Activated CD8-positive, alpha-beta T cell treated with anti-CD3 and anti-CD28 coated beads for 36 hours (primary cell): ENCODE data around the gene FRMD5. TPM values are rescaled to one million over a fixed set of nuclear protein-coding genes. Genes with fewer than 3 reads are reported as not detected.

Source experiments
- ATAC-seq: fragments of 200-7000 bp; cut with Tn5 transposase; one replicate; pipeline ENCODE4 v1.10.0; 2021; ENCODE audit warnings: mild to moderate bottlenecking, moderate library complexity
- CTCF ChIA-PET: fragments of 350-600 bp; sonication (Branson Sonifier 250); formaldehyde crosslinking; loops from one replicate; lab custom pipeline; 2021; ENCODE audit warnings: antibody characterized with exemption; lab: Charles Lee
- POLR2A ChIA-PET: fragments of 350-600 bp; sonication (Branson Sonifier 250); formaldehyde crosslinking; loops from one replicate; lab custom pipeline; 2021; ENCODE audit warnings: antibody characterized with exemption; lab: Charles Lee
- DNase-seq: peaks from one replicate; pipeline ENCODE4 v3.0.0-alpha.2; 2020
- H3K27ac Mint-ChIP-seq: one replicate; pipeline ENCODE4 v1.8.0; 2021; ENCODE audit warnings: mild to moderate bottlenecking, mixed read lengths
- H3K27me3 Mint-ChIP-seq: one replicate; pipeline ENCODE4 v1.8.0; 2021; ENCODE audit warnings: mixed read lengths
- H3K36me3 Mint-ChIP-seq: one replicate; pipeline ENCODE4 v1.8.0; 2021; ENCODE audit warnings: low read depth, mixed read lengths
- H3K4me1 Mint-ChIP-seq: one replicate; pipeline ENCODE4 v1.8.0; 2021; ENCODE audit warnings: low read depth, mixed read lengths
- H3K4me3 Mint-ChIP-seq: one replicate; pipeline ENCODE4 v1.8.0; 2021; ENCODE audit warnings: mild to moderate bottlenecking, moderate library complexity, mixed read lengths
- H3K9me3 Mint-ChIP-seq: one replicate; pipeline ENCODE4 v1.8.0; 2021; ENCODE audit warnings: mixed read lengths
- CTCF ChIP-seq: fragments of 200-600 bp; IDR thresholded peaks from one replicate; pipeline ENCODE4 v1.8.0; 2022; ENCODE audit warnings: antibody characterized with exemption, mild to moderate bottlenecking
- intact Hi-C: fragments of 100-400 bp; cut with micrococcal nuclease; formaldehyde crosslinking; loops from one replicate; pipeline ENCODE4 v1.10.0; 2022
- total RNA-seq, 2 experiments: library from RNA; stranded (reverse); gene quantifications; one replicate each; pipeline ENCODE4 v1.2.3, GENCODE V29; 2021

Gene FRMD5
- total RNA-seq, 2 experiments from 2014 or later: 0.23 to 0.25 TPM

GRCh38 chr15:44024155-44024554 is 170.9 kb downstream of the FRMD5 start:
- Mint-ChIP-seq H3K27me3 (peaks cover 19% of the 10 kb centered on the region), H3K4me1 (no peaks in the 10 kb centered on the region), H3K36me3 (no peaks in the 10 kb centered on the region), H3K9me3 (no peaks in the 10 kb centered on the region), H3K27ac (no peak overlapping the region), H3K4me3 (no peak overlapping the region)
- no peak for DNase-seq
- ChIA-PET POLR2A (no interaction called here), CTCF (interaction anchor here (0.6 kb wide), 1 partner anchor 120 kb away, joined by 4 read pairs; no protein-coding TSS in a partner anchor)
- intact Hi-C loops: no loop called here
- TF ChIP-seq CTCF: no peak
- ATAC-seq: no peak

DNA sequence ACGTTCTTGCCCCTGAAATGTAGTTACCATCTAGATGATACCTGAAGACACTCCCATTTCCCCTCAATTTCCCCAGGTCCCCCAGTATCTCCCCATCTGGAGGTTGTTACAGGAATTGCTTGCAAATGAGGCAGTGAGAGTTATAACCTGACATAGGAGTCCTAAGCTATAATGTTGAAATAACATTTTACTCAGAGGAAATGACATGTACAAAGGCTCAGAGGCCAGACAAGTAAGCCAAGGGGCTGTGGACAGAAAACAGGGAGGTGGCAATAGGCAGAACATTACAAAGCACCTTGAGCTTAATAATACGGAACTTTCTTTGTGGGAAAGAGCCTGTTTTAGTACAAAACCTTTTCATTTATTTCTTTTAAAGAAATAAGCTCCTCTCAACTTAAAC is 171.9 kb downstream of the FRMD5 start:
- Mint-ChIP-seq H3K4me1 (no peaks in the 10 kb centered on the region), H3K27me3 (peaks cover 19% of the 10 kb centered on the region), H3K4me3 (no peak overlapping the region), H3K9me3 (no peaks in the 10 kb centered on the region), H3K36me3 (no peaks in the 10 kb centered on the region), H3K27ac (no peak overlapping the region)
- ChIA-PET POLR2A (no interaction called here), CTCF (interaction anchor here (0.8 to 1.9 kb wide), 3 partner anchors 12 to 119 kb away, joined by 3 to 6 read pairs (median 3); no protein-coding TSS in a partner anchor)
- no peak for TF ChIP-seq CTCF
- ATAC-seq (no peak), DNase-seq (no peak)
- intact Hi-C loops: no loop called here

GRCh38 chr15:44018151-44018550 is 176.9 kb downstream of the FRMD5 start:
- Mint-ChIP-seq H3K36me3 (no peaks in the 10 kb centered on the region), H3K27ac (no peak overlapping the region), H3K27me3 (peaks cover 8% of the 10 kb centered on the region), H3K4me1 (no peaks in the 10 kb centered on the region), H3K9me3 (no peaks in the 10 kb centered on the region), H3K4me3 (no peak overlapping the region)
- POLR2A ChIA-PET: no interaction called here
- TF ChIP-seq CTCF: no peak
- intact Hi-C loops: no loop called here
- no peak for DNase-seq
- CTCF ChIA-PET: no interaction called here
- ATAC-seq: no peak

DNA sequence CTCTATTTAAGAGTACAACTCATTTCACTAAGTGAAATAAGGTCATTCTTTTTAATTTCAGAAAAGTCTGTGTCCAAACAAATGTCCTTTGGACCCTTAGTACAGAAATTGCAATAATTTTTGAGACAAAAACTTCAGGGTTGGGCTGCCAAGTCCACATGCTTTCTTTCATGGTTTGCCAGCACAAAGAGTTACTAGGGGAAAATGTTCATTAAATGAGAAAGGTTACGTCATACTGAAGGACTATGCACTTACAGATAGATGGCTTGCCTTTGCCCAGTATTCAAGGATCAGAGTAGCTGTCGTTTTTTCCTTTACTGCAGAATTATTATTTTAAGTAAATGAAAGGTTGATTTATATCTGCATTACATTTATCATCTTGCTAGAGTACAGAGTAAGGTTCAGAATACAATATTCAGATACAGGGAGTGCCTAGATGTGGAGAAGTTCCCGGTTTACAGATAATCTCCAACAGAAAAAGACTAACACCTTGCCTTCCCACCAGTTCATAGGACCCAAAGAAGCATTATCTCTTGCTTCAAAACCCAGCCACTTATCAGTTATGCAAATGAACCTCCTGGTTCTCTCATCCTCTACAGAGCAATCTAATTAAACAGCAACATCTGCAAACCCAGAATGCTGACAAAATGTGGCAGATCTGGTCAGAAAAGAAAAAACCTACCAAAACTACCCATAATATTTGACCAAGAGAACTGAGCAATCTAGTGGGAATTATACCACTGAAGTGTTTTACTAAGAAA is 179.3 kb downstream of the FRMD5 start:
- no peak for ATAC-seq
- no peak for TF ChIP-seq CTCF
- no peaks in the 10 kb centered on the region for H3K36me3 Mint-ChIP-seq
- H3K4me3 Mint-ChIP-seq: no peak overlapping the region
- POLR2A ChIA-PET: no interaction called here
- H3K27me3 Mint-ChIP-seq: peaks cover 12% of the 10 kb centered on the region
- intact Hi-C loops: no loop called here
- no peaks in the 10 kb centered on the region for H3K4me1 Mint-ChIP-seq
- no peaks in the 10 kb centered on the region for H3K9me3 Mint-ChIP-seq
- CTCF ChIA-PET: interaction anchor here (1.2 kb wide), 1 partner anchor 51 kb away, joined by 3 read pairs; no protein-coding TSS in a partner anchor
- H3K27ac Mint-ChIP-seq: no peak overlapping the region
- no peak for DNase-seq

DNA sequence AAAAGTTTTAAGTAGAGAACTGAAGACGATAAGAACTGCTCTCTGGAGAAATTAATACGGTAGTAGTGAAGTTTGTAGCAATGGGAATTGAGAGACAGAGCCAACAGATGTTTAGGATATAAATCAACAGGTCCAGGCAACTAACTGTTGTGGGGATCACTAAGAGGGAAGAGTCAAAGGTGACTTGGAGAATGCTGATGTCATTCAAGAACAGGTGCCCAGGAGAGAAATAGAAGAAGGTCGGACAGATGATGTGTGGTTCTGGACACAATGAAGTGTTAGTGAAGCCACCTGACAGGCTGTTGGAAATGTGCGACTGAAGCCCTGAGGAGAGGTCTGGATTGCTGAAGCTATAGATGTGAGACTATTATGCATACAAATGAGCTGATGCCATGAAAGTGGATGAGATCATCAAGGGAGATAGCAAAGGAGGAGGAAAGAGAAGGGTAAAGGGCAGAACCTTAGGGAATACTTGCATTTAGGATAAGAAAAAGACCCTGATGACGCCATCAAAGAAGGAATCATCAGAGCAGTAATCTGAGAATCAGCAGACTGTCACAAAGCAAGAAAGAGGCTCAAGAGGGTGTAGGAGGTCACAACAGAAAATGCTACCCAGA is 183.7 kb downstream of the FRMD5 start:
- intact Hi-C loops: no loop called here
- ChIA-PET CTCF (no interaction called here), POLR2A (no interaction called here)
- Mint-ChIP-seq H3K4me3 (no peak overlapping the region), H3K4me1 (no peaks in the 10 kb centered on the region), H3K27ac (no peak overlapping the region), H3K27me3 (peaks cover 19% of the 10 kb centered on the region), H3K36me3 (no peaks in the 10 kb centered on the region), H3K9me3 (no peaks in the 10 kb centered on the region)
- no peak for TF ChIP-seq CTCF
- ATAC-seq (no peak), DNase-seq (no peak)
